ENCODE results near the gene TSC2. TPM values are rescaled to one million over a fixed set of nuclear protein-coding genes. Genes with fewer than 3 reads are reported as not detected.

The TSC2 gene
- total RNA-seq, 2 experiments from 2014 or later = 56.6 to 63.9 TPM

- POLR2A ChIA-PET = no interaction called here
- CTCF ChIA-PET = no interaction called here
Measured at GRCh38 chr16:2042171-2042985, 5.4 kb upstream of the TSC2 start.

GRCh38 chr16:2042986-2043666 is 4.7 kb upstream of the TSC2 start:
- CTCF ChIA-PET = no interaction called here
- no peaks in the 10 kb centered on the region for H3K36me3 Mint-ChIP-seq
- intact Hi-C loops (cut with micrococcal nuclease) = no loop called here
- peaks cover 7% of the 10 kb centered on the region for H3K4me1 Mint-ChIP-seq (ENCODE audit: low read depth)
- no peak overlapping the region for H3K27ac Mint-ChIP-seq
- POLR2A ChIA-PET = no interaction called here
- H3K27me3 Mint-ChIP-seq = no peaks in the 10 kb centered on the region
- no peaks in the 10 kb centered on the region for H3K9me3 Mint-ChIP-seq
- DNase-seq = no peak
- no peak overlapping the region for H3K4me3 Mint-ChIP-seq

More at GRCh38 chr16:2042171-2042985, 5.4 kb upstream of the TSC2 start:
- Mint-ChIP-seq H3K27ac (no peak overlapping the region), H3K27me3 (no peaks in the 10 kb centered on the region), H3K9me3 (no peaks in the 10 kb centered on the region), H3K36me3 (no peaks in the 10 kb centered on the region), H3K4me1 (ENCODE audit: low read depth) (peaks cover 7% of the 10 kb centered on the region), H3K4me3 (no peak overlapping the region)
- DNase-seq = no peak
- intact Hi-C loops (cut with micrococcal nuclease) = no loop called here

DNA sequence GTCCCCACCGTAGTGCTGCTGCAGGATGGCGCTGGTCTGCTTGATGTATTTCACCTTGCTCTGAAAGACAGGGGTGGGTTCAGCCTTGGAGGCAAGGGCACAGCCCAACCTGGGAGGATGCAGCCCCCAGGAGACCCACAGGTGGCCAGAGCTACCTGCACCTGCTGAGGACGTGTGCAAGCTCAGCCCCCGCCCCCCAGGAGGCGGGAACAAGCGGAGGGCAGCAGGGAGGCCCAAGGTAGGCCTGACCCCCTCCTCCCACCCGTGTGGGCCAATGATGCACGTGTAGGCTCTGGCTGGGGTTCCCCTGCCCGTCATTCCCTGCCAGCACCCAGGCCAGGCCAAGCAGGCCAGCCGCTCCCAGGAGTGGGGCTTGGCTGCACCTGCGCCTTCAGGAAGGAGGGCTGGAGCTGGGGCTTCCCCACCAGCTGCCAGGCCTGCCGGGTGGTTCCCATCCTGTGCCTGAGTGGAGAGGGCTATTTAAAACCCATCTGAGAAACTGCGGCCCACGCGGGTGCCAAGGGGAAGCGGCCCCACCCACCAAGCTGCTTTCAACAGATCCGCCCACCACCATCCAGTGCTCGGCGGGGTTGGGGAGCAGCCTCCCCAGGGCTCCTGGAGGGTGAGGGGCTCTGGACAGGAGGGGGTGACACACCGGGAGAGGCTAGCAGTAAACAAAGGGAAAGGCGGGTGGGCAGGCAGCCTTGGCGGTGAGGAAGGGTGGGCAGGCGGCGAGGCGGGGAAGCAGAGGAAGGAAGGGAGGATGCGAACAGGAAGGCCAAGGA is 3.9 kb upstream of the TSC2 start:
- Mint-ChIP-seq H3K9me3 (no peaks in the 10 kb centered on the region), H3K27ac (no peak overlapping the region), H3K27me3 (no peaks in the 10 kb centered on the region), H3K4me3 (no peak overlapping the region), H3K36me3 (no peaks in the 10 kb centered on the region), H3K4me1 (ENCODE audit: low read depth) (peaks cover 13% of the 10 kb centered on the region)
- ChIA-PET CTCF (no interaction called here), POLR2A (no interaction called here)
- intact Hi-C loops (cut with micrococcal nuclease) = no loop called here
- DNase-seq = no peak

GRCh38 chr16:2044541-2044940 is 3.2 kb upstream of the TSC2 start:
- intact Hi-C loops (cut with micrococcal nuclease) = no loop called here

GRCh38 chr16:2045965-2046892 is 1.6 kb upstream of the TSC2 start:
- no peaks in the 10 kb centered on the region for H3K9me3 Mint-ChIP-seq
- ChIA-PET CTCF (interaction anchor here (1.1 to 2.5 kb wide), 2 partner anchors 24 to 42 kb away, joined by 4 to 10 read pairs; no protein-coding TSS in a partner anchor), POLR2A (interaction anchor here (1.2 kb wide), 1 partner anchor 27 kb away, joined by 3 read pairs; the partner anchor contains the start of gene NPW)
- no peaks in the 10 kb centered on the region for H3K27me3 Mint-ChIP-seq
- peak overlapping the region; percentile 89 for H3K4me3 Mint-ChIP-seq
- H3K36me3 Mint-ChIP-seq = peaks cover 3% of the 10 kb centered on the region
- intact Hi-C loops (cut with micrococcal nuclease) = no loop called here
- H3K4me1 Mint-ChIP-seq (ENCODE audit: low read depth) = peaks cover 13% of the 10 kb centered on the region
- H3K27ac Mint-ChIP-seq = no peak overlapping the region
- DNase-seq = no peak

More at GRCh38 chr16:2044541-2044940, 3.2 kb upstream of the TSC2 start:
- peaks cover 13% of the 10 kb centered on the region for H3K4me1 Mint-ChIP-seq (ENCODE audit: low read depth)
- no peak for DNase-seq
- H3K36me3 Mint-ChIP-seq = no peaks in the 10 kb centered on the region
- no peak overlapping the region for H3K4me3 Mint-ChIP-seq
- no peaks in the 10 kb centered on the region for H3K9me3 Mint-ChIP-seq
- H3K27me3 Mint-ChIP-seq = no peaks in the 10 kb centered on the region
- ChIA-PET POLR2A (no interaction called here), CTCF (no interaction called here)
- no peak overlapping the region for H3K27ac Mint-ChIP-seq

DNA sequence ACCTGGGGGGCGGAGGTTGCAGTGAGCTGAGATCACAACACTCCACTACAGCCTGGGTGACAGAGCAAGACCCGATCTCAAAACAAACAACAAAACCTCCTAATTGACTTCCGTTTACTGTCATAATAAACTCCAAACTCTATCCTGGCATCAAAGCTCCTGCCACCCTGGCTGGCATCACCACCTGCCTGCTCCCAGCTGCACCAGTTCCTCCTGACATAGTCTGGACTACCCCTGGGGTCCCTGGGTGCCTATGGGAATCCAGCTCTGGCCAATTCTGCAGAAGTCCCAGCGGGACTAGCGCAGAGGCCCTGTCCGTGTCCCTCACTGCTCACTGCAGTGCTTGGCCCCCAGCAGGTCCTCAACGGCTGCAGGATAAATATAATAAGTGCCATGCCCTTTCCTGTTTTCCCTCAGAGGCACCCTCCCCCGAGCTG is 874 bp upstream of the TSC2 start:
- ChIA-PET CTCF (interaction anchor here (0.6 to 2.5 kb wide), 7 partner anchors 25 to 264 kb away, joined by 3 to 10 read pairs (median 5); partner anchors contain the start of genes NUBP2, SPSB3 and TRAF7), POLR2A (interaction anchor here (1.2 to 1.8 kb wide), 2 partner anchors 27 to 108 kb away, joined by 3 to 22 read pairs; partner anchors contain the start of genes NPW and TRAF7)
- intact Hi-C loops (cut with micrococcal nuclease) = loop anchor here (1.0 kb wide), 1 partner anchor 108 kb away; the partner anchor contains the start of gene TRAF7
- Mint-ChIP-seq H3K4me1 (ENCODE audit: low read depth) (peaks cover 13% of the 10 kb centered on the region), H3K4me3 (peak overlapping the region; percentile 89), H3K36me3 (peaks cover 3% of the 10 kb centered on the region), H3K9me3 (no peaks in the 10 kb centered on the region), H3K27ac (no peak overlapping the region), H3K27me3 (no peaks in the 10 kb centered on the region)
- DNase-seq = no peak

DNA sequence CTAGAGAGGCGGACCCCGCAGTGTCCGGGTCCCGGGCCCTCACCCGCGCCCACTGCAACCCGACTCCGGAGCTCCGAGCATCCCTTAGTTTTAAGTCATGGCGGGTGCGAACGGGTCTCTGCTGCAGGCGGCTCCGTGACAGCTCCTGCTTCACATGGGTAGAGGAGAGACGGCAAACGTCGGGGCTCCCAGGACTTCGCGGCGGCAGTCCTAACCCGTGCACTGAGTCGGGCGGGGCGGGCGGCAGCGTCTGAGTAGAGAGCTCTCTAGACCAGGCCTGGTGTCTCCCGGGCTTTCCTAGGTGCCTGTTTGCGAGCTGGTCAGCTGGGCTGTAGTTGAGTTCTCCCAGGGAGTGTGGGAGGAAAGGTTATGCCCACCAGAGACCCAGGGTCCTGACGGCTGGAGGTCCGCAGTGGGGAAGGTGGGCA is 345 bp downstream of the TSC2 start:
- Mint-ChIP-seq H3K27ac (no peak overlapping the region), H3K4me3 (peak overlapping the region; percentile 88)

GRCh38 chr16:2053211-2053610 is 5.4 kb downstream of the TSC2 start:
- H3K27ac Mint-ChIP-seq = no peak overlapping the region
- POLR2A ChIA-PET = no interaction called here
- no peaks in the 10 kb centered on the region for H3K9me3 Mint-ChIP-seq
- H3K4me1 Mint-ChIP-seq (ENCODE audit: low read depth) = peaks cover 6% of the 10 kb centered on the region
- H3K27me3 Mint-ChIP-seq = no peaks in the 10 kb centered on the region
- intact Hi-C loops (cut with micrococcal nuclease) = no loop called here
- no peak for DNase-seq
- H3K36me3 Mint-ChIP-seq = peaks cover 6% of the 10 kb centered on the region
- CTCF ChIA-PET = no interaction called here
- no peak overlapping the region for H3K4me3 Mint-ChIP-seq

More for the DNA sequence above, 345 bp downstream of the TSC2 start:
- ChIA-PET CTCF (interaction anchor here (0.7 to 2.5 kb wide), 8 partner anchors 9 to 107 kb away, joined by 3 to 10 read pairs (median 5); partner anchors contain the start of gene TRAF7), POLR2A (interaction anchor here (0.8 to 1.8 kb wide), 6 partner anchors 8 to 221 kb away, joined by 3 to 22 read pairs (median 4); partner anchors contain the start of genes FAHD1, HAGH, RPS2 and TBL3)
- no peak for DNase-seq
- intact Hi-C loops (cut with micrococcal nuclease) = no loop called here
- no peaks in the 10 kb centered on the region for H3K9me3 Mint-ChIP-seq
- peaks cover 3% of the 10 kb centered on the region for H3K36me3 Mint-ChIP-seq
- peaks cover 13% of the 10 kb centered on the region for H3K4me1 Mint-ChIP-seq (ENCODE audit: low read depth)
- H3K27me3 Mint-ChIP-seq = no peaks in the 10 kb centered on the region

- intact Hi-C loops (cut with micrococcal nuclease) = no loop called here
- ChIA-PET CTCF (no interaction called here), POLR2A (no interaction called here)
- DNase-seq = no peak
- Mint-ChIP-seq H3K27me3 (no peaks in the 10 kb centered on the region), H3K4me3 (no peak overlapping the region), H3K9me3 (no peaks in the 10 kb centered on the region), H3K4me1 (ENCODE audit: low read depth) (no peaks in the 10 kb centered on the region), H3K36me3 (peaks cover 7% of the 10 kb centered on the region), H3K27ac (no peak overlapping the region)
Measured at GRCh38 chr16:2053897-2054296, 6.1 kb downstream of the TSC2 start.

DNA sequence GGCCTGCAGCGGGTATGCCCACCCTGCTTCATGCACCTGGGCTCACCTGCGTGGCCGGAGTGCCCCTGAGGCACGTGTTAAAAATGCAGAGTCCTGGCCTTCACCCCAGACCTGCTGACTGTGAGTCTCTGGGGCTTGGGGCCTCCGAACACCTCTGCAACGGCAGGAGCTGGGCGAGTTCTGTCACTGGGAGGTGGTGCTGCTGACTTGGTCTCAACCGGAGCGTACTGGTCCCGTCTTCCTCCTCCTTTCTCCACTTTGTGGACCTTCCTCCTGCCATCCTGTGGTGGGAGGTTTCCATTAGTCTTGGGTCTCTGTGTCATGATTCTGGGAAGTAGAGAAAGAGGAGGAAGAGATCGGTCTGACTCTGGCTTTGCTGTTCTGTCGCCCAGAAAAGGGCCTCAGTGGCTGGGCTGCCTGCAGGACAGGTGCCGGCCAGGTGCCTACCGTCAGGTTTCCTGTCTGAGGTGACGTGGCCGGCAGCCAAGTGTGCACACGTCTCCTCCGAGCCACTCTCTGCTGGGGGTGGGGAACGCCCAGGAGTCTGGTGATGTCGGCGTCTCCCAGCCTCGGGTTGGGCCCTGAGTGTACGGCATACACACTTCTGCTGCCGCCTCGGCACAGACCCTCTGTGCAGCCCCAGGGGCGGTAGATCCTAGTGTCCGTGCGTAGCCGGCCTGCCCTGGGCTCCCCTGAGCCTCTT is 6.9 kb downstream of the TSC2 start:
- ChIA-PET POLR2A (no interaction called here), CTCF (no interaction called here)
- H3K27me3 Mint-ChIP-seq = no peaks in the 10 kb centered on the region

More for the DNA sequence above, 6.9 kb downstream of the TSC2 start:
- DNase-seq = no peak
- intact Hi-C loops (cut with micrococcal nuclease) = no loop called here
- peaks cover 7% of the 10 kb centered on the region for H3K36me3 Mint-ChIP-seq
- H3K9me3 Mint-ChIP-seq = no peaks in the 10 kb centered on the region
- H3K4me3 Mint-ChIP-seq = no peak overlapping the region
- H3K27ac Mint-ChIP-seq = no peak overlapping the region
- no peaks in the 10 kb centered on the region for H3K4me1 Mint-ChIP-seq (ENCODE audit: low read depth)
